Activated T-helper 1 cell treated with anti-CD3 and anti-CD28 coated beads, Interleukin-2, amount 50 U/mL, for 16 hours (primary cell): ENCODE results near the gene DEPDC5.
A peak's percentile ranks its signal among the peaks of the same experiment; 100 is the strongest.
"Not testable (repeated sequence)": the region's sequence is repeated elsewhere in the genome, so short reads cannot be mapped to it uniquely, and the experiment has no call there.

ENCODE experiments used
- DNase-seq, 2 donors: peaks; one replicate each; pipeline ENCODE4 v3.0.0-alpha.2; 2020; ENCODE audit warnings: low read depth in 1 of 2, low spot score in 1 of 2

Gene DEPDC5

DNA sequence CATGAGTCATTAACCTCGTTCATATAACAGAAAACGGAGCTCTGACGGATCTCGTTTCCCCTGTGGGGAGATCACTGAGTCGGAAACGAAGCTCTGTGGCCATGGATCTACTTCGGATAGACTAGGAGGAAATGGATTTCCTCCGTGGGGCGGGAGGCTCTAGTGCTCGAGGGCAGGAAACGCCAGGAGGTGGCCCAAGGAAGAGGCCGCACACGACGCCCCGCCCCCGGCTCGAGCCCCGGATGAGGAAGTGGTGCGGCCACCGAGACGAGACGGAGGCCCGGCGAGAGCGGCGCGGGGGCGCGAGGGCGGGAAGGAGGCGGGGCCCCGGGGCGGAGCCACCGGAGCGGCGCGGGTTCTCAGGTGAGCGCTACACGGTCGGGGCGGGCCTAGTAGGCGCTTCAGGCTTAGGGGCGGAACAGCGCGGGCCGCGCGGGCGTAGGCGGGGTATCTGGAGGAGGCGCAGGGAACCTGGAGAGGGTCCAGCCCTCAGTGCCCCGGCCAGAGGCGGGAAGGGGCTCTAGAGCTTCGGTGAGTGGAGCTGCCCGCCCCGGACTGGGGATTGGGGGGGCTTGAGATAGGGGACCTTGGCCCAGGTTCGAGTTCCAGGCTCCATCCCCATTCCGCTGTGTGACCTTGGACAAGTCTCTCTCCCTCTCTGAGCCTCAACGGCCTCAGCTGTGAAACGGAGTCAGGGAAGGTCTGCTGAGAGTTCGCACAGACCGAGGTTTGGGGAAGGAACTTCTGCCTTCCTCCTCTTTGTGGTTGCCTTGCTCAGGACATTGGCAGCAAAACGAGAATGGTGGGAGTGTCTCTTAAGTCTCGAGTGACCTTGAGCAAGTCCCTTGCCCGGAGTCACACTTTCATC lies at the start of gene DEPDC5:
TSS of gene DEPDC5 (plus strand) at position 386 of the 868 bp plus-strand sequence. CDS start 903 bp downstream, outside the sequence.
- DNase-seq: peak; percentile 91 to 97

DNA sequence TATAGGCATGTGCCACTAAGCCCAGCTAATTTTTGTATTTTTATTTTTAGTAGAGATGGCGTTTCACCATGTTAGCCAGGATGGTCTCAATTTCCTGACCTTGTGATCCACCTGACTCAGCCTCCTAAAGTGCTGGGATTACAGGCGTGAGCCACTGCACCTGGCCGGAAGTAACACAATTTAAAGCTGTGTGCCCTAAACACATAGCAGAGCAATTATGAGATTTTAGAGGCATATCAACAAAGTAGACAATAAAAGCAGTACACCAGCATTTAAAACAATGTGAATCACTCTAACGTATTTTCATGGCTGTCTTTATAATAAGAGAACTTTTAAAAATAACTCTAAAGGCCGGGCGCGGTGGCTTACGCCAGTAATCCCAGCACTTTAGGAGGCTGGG lies 46.3 kb upstream of the DEPDC5 start:
- DNase-seq: no peak

DNA sequence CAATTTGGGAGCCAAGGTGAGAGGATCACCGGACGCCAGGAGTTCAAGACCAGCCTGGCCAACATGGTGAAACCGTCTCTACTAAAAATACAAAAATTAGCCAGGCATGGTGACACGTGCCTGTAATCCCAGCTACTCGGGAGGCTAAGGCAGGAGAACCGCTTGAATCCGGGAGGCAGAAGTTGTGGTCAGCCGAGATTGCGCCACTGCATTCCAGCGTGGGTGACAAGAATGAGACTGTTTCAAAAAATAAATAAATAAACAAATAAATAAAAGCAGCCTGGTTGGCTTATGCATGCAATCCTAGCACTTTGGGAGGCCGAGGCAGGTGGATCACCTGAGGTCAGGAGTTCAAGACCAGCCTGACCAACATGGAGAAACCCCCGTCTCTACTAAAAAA lies 42.6 kb upstream of the DEPDC5 start:
- not testable (repeated sequence) for DNase-seq

DNA sequence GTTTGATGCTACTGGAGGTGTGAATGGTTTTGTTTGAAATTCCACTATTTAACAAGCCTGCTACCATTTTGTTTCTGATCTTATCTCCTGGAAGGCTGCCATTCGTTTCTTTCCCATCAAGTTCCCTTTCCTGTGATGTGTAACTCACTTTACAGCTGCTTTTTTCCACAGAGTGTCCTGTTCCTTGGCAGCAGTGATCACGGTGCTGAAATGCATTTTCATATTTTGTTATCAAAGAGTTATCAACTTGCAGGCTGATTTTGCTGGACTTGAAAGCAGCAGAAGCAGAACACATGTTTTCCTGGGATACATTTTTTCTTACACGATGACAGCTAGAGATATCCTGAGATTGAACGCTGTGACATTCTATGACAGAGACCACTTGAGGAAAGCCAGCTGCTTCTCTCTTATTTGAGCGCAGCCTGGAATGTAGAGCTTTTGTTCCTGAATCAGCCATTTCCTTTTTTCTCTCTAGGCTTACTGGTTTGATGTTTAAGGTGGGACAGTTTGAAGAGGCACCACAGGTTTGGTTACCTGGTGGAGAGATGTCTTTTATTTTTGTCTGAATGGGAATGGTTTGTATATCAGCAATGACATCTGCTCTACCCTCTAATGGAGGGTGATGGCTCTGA lies 38.6 kb upstream of the DEPDC5 start:
- DNase-seq: no peak

DNA sequence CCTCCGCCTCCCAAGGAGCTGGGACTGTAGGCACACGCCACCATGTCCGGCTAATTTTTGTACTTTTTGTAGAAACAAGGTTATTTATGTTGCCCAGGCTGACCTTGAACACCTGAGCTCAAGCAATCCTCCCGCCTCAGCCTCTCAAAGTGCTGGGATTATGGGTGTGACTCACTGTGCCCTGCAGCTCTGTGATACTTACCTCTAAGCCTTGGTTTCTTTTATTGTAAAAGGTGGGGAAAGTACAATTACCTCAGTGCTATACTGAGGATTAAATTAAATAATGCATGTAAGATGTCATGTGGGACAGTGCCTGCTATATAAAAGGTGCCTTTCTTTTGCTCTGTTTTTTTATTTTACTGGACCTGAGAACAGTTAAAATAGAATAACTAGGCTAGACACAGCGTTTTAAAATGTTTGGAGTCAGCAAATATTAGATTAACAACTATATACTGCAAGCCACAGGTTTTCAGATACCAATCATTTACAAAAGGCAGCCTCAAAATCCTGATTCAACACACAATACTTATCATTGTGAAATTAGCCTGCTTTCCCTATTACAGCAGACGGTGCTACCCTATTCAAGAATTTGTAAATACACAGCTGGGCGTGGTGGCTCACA lies 33.9 kb upstream of the DEPDC5 start:
- DNase-seq: no peak

DNA sequence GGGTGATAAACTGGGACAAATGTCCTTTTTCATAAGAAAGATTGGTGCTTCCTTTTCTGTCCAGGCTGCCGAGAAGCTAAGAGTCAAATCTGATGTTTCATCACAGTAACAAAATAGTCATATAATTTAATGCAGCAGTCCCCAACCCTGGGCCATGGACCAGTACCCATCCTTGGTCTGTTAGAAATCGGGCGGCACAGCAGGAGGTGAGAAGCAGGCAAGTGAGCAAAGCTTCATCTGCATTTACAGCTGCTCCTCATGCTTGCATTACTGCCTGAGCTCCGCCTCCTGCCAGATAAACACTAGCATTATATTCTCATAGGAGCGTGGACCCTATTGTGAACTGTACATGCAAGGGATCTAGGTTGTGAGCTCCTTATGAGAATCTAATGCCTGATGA lies 30.1 kb upstream of the DEPDC5 start:
- no peak for DNase-seq

DNA sequence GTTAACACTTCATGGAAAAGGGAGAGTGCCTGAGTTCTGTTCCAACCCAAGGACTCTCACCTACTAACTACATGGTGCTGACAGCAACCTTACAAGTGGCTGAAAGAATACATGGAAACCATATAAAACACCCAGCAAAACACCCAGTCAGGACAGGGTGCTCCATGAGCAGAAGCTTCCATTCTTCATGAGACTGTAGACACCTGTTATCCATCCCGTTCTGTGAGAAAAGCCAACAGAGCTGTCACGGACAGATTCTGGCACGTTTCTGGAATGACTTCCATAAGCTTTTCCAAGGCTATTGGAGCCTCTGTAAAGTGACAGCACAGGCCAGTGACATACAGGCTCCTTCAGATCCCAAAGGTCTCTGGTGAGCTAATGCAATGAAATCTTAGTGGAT lies 27.1 kb upstream of the DEPDC5 start:
- DNase-seq: no peak

DNA sequence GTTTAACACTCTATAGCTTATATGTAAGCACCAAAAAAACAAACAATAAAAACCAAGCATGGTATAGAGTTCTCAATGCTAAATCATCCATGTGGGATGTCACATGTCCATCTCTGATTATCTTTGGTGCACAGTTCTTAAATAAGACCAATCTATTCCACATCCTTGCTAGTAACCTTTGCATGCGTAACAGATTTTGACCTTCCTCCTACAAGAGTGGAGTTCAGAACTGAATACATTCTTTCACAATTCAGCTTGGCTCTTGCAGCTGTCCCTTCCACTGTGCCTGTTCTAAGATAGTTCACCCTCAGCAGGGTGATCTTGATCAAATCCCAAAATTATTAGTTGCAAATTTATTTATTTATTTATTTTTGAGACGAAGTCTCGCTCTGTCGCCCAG lies 25.0 kb upstream of the DEPDC5 start:
- DNase-seq: no peak

DNA sequence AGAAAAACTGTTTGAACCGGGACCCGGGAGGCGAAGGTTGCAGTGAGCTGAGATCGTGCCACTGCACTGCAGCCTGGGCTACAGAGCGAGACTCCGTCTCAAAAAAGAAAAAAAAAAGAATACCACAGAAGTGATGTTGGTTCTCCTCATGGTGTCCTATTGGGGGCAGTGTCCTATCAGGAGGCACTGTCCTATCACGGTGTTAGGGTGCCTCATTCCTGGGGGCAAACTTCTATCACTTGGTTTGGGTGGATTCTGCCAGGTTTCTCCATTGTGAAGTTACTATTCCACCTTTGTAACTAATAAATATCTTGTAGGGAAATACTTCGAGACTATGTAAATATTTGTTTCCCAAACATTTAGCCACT lies 23.5 kb upstream of the DEPDC5 start:
- no peak for DNase-seq

DNA sequence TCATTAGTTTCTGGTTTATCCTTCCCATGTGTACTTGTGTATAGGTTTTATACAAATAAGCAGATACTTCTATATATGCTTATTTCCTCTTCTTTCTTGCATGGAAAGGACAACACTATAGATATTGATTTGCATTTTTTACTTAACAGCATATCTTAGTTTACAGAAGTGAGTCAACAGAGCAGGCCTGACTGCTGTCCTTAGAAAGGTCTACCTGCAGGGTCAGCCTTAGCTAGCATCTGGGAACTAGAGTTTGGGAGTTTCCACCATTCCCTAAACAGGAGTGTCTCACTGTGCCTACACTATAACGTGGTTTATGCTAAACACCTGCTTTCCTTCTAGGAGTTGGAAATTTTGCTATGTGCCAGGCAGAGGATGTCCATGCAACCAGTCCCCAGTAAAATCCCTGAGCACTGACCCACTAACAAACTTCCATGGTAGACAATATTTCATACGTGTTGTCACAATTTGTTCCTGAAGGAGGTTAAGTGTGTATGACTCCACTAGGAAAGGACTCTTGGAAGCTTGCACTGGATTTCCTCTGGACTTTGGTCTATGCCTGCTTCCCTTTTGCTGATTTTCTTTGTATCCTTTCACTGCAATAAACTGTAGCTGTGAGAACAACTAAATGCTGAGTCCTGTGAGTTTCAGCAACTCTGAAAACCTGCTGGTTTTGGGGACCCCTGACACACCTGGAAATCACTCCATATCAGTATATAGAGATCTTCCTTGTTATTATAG lies 21.6 kb upstream of the DEPDC5 start:
- DNase-seq: no peak

DNA sequence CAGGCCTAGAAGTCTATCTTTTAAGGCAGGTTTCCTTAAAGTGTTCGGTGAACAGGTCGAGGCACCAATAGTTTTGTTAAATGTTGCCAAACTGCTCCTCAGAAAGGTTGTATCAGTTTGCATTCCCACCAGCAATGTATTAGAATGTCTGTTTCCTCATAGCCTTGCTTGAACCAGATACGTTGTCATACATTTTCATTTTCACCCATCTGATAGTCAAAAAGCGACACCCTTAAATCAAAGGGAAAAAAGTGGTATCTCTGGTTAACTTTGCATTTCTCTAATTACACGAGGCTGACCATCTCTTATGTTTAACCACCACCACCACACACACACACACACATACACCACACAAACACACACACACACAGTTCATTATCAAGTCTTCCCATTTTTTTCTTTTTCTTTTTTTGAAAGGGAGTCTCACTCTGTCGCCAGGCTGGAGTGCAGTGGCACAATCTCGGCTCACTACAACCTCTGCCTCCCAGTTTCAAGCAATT lies 20.2 kb upstream of the DEPDC5 start:
- no peak for DNase-seq

DNA sequence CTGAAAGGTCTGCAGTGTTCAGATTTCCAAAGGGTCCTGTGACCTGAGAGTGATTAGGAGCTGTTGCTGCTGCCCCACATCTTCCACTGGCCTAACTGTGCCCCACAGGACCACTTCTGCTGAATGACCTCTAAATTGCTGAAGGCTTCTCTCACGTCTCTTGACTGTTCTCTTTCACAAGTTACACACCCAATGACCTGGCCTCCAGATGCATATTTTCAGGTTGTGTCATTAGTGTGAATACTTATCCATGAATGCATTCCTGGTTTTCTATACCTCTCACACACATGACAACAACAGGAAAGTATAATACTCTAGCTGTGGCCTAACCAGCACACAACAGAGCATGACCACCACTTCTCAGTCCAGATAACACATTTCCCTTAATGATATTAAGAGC lies 19.3 kb upstream of the DEPDC5 start:
- DNase-seq: no peak

DNA sequence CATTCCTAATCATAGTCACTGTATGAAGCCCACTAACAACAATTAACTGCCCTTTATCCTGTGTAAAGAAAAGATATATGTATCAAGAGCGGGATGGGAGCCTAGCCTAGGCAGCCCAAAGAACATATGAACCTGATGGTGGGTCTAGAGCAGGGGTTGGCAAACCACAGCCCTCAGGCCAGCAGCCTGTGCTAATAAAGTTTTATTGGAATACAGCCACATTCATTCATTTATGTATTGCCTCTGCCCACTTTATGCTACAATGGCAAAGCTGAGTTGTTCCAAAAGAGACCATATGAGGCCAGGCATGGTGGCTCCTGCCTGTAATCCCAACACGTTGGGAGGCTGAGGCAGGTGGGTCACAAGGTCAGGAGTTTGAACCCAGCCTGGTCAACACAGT lies 17.4 kb upstream of the DEPDC5 start:
- DNase-seq: no peak

DNA sequence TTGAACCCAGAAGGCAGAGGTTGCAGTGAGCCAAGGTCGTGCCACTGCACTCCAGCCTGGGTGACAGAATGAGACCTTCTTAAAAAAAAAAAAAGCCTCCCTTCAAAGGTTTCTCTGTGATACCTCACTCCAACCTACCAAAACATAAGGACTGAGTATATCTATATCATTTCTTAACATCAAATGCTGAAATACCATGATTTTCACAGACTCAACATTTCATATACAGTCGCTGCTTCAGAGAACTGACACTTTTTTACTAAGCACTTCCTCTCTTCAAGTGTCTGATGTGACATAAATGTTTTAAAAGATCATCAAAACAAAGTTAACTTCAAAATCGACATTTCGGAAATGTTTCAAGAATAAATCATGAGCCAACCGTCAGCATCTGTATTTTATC lies 15.9 kb upstream of the DEPDC5 start:
- no peak for DNase-seq

DNA sequence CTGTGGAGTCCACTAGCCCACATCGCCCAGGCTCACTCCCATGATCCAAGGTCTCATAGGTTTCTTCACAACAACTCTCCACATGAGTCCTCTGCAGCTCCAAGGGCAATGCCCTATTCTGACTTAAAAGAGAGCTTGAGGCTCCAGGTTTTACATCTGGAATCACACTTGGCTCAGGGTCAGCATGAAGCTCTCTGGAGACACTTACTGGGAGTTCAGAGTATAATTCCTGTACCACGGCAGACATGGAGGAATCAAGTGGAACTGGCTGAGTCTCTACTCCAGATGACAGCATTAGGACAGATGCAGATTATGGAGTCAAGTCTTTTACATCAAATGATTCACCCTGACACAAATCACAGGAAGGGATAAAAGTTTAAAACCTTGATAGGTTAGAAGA lies 15.3 kb upstream of the DEPDC5 start:
- DNase-seq: no peak

DNA sequence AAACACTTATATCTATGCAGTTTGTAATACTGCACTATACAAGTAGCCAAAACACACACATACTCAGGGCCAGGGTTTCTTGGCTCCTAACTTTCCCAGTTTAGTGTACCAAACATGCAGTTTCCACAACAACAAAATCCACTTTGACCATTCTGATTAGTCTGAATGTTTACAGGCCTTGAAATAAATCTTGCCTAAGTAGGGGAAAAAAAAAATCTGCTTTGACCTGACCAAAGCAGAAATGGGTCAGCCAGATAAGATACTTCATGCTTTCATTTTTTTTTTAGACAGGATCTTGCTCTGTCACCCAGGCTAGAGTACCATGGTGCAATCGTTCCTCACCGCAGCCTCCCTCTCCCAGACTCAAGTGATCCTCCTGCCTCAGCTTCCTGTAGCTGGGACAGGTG lies 14.0 kb upstream of the DEPDC5 start:
- no peak for DNase-seq

DNA sequence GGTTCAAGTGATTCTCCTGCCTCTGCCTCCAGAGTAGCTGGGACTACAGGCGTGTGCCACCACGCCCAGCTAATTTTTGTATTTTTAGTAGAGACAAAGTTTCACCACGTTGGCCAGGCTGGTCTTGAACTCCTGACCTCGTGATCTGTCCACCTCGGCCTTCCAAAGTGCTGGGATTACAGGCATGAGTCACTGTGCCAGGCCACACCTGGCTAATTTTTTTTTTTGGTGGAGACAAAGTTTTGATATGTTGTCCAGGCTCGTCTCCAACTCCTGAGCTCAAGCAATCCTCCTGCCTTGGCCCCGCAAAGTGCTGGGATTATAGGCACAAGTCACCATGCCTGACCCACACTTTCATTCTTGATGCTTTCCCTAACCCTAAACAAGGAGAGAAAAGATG lies 13.5 kb upstream of the DEPDC5 start:
- DNase-seq: not testable (repeated sequence)

DNA sequence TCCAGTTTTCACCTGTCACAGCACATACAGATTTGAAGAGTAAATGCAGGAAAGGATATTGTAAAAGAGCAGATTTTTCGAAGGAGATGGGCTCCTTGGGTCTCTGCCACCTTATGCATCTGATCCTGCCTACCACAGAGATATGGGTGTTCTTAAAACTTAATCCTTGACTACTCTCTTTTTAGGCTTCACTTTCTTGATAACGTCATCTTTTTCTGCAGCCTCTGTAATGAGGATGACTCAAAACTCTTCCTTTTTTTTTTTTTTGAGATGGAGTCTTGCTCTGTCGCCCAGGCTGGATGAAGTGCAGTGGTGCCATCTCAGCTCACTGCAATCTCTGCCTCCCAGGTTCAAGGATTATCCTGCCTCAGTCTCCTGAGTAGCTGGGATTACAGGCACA lies 11.7 kb upstream of the DEPDC5 start:
- no peak for DNase-seq

DNA sequence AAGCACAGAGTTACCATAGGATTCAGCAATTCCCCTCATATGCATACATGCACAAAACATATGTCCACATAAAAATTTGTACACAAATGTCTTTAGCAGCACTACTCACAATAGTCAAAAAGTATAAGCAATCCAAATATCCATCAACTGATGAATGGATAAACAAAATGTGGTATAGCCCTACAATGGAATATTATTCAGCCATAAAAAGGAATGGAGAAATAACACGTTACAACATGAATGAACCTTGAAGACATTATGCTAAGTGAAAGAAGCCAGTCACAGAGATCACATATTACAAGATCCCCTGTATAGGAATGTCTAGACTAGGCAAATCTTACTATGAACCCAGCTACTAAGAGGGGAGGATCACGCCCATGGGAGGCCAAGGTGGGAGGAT lies 11.1 kb upstream of the DEPDC5 start:
- DNase-seq: no peak

DNA sequence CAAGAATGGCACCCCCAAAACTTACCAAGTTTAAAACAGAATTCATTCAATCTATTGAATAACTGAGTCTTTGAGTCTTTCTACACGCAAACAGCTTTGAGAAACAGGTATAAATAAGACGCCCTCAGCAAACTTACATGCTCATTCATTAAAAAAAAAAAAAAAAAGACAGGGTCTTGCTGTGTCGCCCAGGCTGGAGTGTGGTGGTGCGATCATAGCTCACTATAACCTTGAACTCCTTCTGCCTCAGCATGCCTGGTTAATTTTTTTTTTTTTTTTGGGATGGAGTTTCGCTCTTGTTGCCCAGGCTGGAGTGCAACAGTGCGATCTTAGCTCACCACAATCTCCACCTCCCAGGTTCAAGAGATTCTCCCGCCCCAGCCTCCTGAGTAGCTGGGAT lies 9.9 kb upstream of the DEPDC5 start:
- DNase-seq: no peak

DNA sequence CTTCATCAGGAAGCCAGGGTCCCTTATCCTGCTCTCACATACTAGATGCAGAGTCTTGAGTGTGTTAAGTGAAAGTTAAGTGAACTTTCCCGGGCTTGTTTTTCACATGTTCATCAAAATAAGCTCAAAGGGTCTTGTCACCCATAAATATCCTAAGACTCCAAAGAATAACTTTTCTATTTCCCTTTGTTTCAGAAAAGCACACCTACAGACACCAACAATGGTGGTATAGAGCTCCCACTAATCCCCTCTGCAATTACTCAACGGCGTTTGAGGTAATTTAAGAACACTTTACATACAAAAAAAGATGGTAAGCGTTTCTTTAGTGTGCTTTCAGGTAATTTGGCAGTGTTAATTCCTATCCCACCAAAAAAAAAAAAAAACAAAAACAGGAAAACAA lies 6.4 kb upstream of the DEPDC5 start:
- no peak for DNase-seq

DNA sequence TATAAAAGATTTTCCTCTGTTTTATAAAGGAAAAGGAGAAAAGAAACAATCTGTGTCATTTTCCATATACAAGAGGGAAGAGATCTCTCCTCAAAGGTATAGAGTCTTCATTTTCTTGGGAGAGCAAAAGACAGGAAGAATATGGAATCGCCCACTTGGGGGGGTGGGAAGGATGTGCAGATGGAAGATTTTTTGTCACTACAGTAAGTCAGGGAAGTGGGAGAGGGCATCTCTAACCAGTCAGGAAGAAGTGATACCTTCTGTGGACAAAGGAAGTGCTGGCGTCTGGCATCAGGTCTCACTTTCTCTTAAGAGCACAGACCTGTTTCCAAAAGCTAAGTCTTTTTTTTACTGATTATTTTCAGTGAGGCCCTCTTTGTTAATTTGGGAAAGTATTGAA lies 5.3 kb upstream of the DEPDC5 start:
- DNase-seq: no peak
